ENCODE results near the gene CPVL. TPM values are rescaled to one million over a fixed set of nuclear protein-coding genes. Genes with fewer than 3 reads are reported as not detected.

The CPVL gene
- total and polyA plus RNA-seq, 2 of the 4 experiments (the other 2 are of a cell fraction), result not detected

GRCh38 chr7:29032146-29032545 lies 114.2 kb downstream of the CPVL start:
- dilution Hi-C loops (cut with HindIII; ENCODE audit: low sequenced_read_pairs, unreplicated experiment) (no loop called here), in situ Hi-C loops (cut with MboI; ENCODE audit: low sequenced_read_pairs) (no loop called here), intact Hi-C loops (cut with micrococcal nuclease) (no loop called here)
- Histone ChIP-seq H3K9ac (ENCODE audit: low read depth, low read length) (no peak overlapping the region), H4K8ac (ENCODE audit: low read depth in 2 of 2, low read length in 2 of 2) (no peak overlapping the region), H2AK9ac (replicated peaks; ENCODE audit: low read depth, low read length, poor library complexity) (no peak overlapping the region), H3K4me3 (ENCODE audit: insufficient read depth, low read depth, low read length) (no peak overlapping the region), H4K91ac (ENCODE audit: insufficient read depth, low read depth, low read length) (no peak overlapping the region), H3K23ac (ENCODE audit: low read depth, low read length) (no peak overlapping the region), H3K9me1 (ENCODE audit: insufficient read depth, low read length) (no peaks in the 10 kb centered on the region), H2BK120ac (ENCODE audit: low read depth, low read length) (no peak overlapping the region), H3K4ac (ENCODE audit: low read depth, low read length) (no peak overlapping the region), H3K79me1 (ENCODE audit: low read depth in 1 of 2, low read length in 2 of 2) (no peaks in the 10 kb centered on the region), H2BK15ac (ENCODE audit: low read depth, low read length) (no peak overlapping the region), H4K5ac (ENCODE audit: low read depth, low read length) (no peak overlapping the region), H2BK20ac (ENCODE audit: low read depth, low read length) (no peak overlapping the region), H3K27ac (ENCODE audit: insufficient read depth, low read length) (no peak overlapping the region), H2AK5ac (ENCODE audit: low read depth, low read length) (no peak overlapping the region), H3K27me3 (ENCODE audit: control insufficient read depth, insufficient read depth, low read length) (no peaks in the 10 kb centered on the region), H3K36me3 (ENCODE audit: control insufficient read depth, insufficient read depth, low read length) (no peaks in the 10 kb centered on the region), H3K56ac (ENCODE audit: extremely low read depth, insufficient read depth, low read length) (no peak overlapping the region), H3K4me2 (ENCODE audit: low read depth, low read length) (no peak overlapping the region), H3K4me1 (ENCODE audit: control insufficient read depth, insufficient read depth, low read length) (no peaks in the 10 kb centered on the region; the same call in 1 of the 2 replicates), H2AFZ (replicated peaks; ENCODE audit: low read length, poor library complexity) (no peak overlapping the region), H2BK5ac (ENCODE audit: low read depth, low read length, poor library complexity, severe bottlenecking) (no peak overlapping the region), H3K9me3 (ENCODE audit: control insufficient read depth, insufficient read depth, low read length) (no peaks in the 10 kb centered on the region), H4K20me1 (ENCODE audit: insufficient read depth, low read length) (no peaks in the 10 kb centered on the region), H3K18ac (ENCODE audit: low read depth, low read length) (no peak overlapping the region), H3K14ac (replicated peaks; ENCODE audit: low read depth, low read length) (no peak overlapping the region)
- TF ChIP-seq RFX5 (IDR thresholded peaks at IDR 0.05; ENCODE audit: low read depth, low read length) (no peak), CHD1 (IDR thresholded peaks at IDR 0.05; ENCODE audit: low read depth, low read length) (no peak)
- ChIA-PET CTCF (no interaction called here), POLR2A (ENCODE audit: unreplicated experiment) (no interaction called here)
- ATAC-seq (ENCODE audit: low read depth), result no peak
- no peak for DNase-seq
- no TSS peak for BruUV-seq (replicated peaks)
- WGBS, 2 experiments (ENCODE audit: extremely low coverage in 2 of 2, insufficient read length in 1 of 2), result no CpG with 5 or more reads among the region's 4 CpGs

Measured in IMR-90 (cell line).